Tibial nerve (tissue), 3 donors: ENCODE data around the gene TRAPPC2.
A peak's percentile ranks its signal among the peaks of the same experiment; 100 is the strongest.

Experiments
- POLR2A ChIP-seq, 2 donors: fragments of 450-650 bp; IDR thresholded peaks; one replicate each; pipeline ENCODE4 v1.6.1; 2017; ENCODE audit warnings: antibody characterized with exemption in 2 of 2, mild to moderate bottlenecking in 2 of 2, moderate library complexity in 2 of 2
- TF ChIP-seq, protein P1 (sequence below), 5 experiments: fragments of 200-600 bp in 3 of 5; fragments of 450-650 bp in 2 of 5; sonication (generic) in 3 of 5; IDR thresholded peaks; one replicate each; pipeline ENCODE4 v1.5.1; 2016 to 2019; ENCODE audit warnings: antibody characterized with exemption in 5 of 5, mild to moderate bottlenecking in 3 of 5, moderate library complexity in 2 of 5

DNA sequence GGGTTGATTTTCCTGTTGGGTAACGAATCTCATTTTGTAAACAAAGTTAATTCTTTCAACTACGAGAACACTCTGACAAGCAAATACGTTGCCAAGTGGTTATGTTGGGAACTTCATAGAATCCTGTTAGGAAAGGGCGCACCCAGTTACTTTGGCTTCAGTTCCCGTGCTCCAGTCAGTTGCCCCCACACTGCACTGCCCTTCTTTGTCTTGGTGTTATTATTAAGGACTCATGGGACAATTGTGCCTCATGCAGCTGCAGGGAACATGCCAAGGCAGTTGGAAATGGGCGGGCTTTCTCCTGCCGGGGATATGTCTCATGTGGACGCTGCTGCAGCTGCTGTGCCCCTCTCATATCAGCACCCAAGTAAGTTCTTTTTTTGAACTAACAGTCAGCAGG is 29.1 kb upstream of the TRAPPC2 start:
- TF ChIP-seq POLR2A (IDR thresholded peaks at IDR 0.05), result no peak
- TF ChIP-seq, protein P1, sequence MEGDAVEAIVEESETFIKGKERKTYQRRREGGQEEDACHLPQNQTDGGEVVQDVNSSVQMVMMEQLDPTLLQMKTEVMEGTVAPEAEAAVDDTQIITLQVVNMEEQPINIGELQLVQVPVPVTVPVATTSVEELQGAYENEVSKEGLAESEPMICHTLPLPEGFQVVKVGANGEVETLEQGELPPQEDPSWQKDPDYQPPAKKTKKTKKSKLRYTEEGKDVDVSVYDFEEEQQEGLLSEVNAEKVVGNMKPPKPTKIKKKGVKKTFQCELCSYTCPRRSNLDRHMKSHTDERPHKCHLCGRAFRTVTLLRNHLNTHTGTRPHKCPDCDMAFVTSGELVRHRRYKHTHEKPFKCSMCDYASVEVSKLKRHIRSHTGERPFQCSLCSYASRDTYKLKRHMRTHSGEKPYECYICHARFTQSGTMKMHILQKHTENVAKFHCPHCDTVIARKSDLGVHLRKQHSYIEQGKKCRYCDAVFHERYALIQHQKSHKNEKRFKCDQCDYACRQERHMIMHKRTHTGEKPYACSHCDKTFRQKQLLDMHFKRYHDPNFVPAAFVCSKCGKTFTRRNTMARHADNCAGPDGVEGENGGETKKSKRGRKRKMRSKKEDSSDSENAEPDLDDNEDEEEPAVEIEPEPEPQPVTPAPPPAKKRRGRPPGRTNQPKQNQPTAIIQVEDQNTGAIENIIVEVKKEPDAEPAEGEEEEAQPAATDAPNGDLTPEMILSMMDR (IDR thresholded peaks at IDR 0.05), result peak in 3 of 5 experiments; percentile 14 to 27 (median 18)
